Astrocyte (in vitro differentiated cells and primary cell): Measurements from ENCODE around the gene TMEM81. TPM values are rescaled to one million over a fixed set of nuclear protein-coding genes. Genes with fewer than 3 reads are reported as not detected.

Source experiments
- DNase-seq: peaks from one replicate; pipeline ENCODE4 v3.0.0-alpha.2; 2010; ENCODE audit warnings: low read depth
- FAIRE-seq: peaks from 2 replicates; lab custom pipeline; 2011; peaks lifted over from hg19 to GRCh38; lab: Jason Lieb, UNC
- H2AFZ ChIP-seq: 2 replicates; pipeline ENCODE4 v1.6.0; 2012; ENCODE audit warnings: low read depth, low read length, inconsistent platforms
- H3K27ac ChIP-seq: 2 replicates; pipeline ENCODE4 v1.5.1; 2011; ENCODE audit warnings: low read depth, low read length, inconsistent platforms
- H3K27me3 ChIP-seq: 2 replicates; pipeline ENCODE4 v1.6.0; 2011; ENCODE audit warnings: low read length, inconsistent platforms; ENCODE audit not compliant: insufficient read depth
- H3K36me3 ChIP-seq: 2 replicates; pipeline ENCODE4 v1.5.1; 2011; ENCODE audit warnings: low read length, inconsistent platforms; ENCODE audit not compliant: insufficient read depth
- H3K4me1 ChIP-seq: 2 replicates; pipeline ENCODE4 v1.5.1; 2011; ENCODE audit warnings: low read length, inconsistent platforms; ENCODE audit not compliant: insufficient read depth
- H3K4me2 ChIP-seq: 2 replicates; pipeline ENCODE4 v1.6.0; 2012; ENCODE audit warnings: low read length, inconsistent platforms
- H3K4me3 ChIP-seq: 2 replicates; pipeline ENCODE4 v1.5.1; 2011; ENCODE audit warnings: low read depth, mild to moderate bottlenecking, low read length, inconsistent platforms; ENCODE audit not compliant: insufficient read depth
- H3K79me2 ChIP-seq: 2 replicates; pipeline ENCODE4 v1.6.0; 2012; ENCODE audit warnings: mild to moderate bottlenecking, low read length, inconsistent platforms; ENCODE audit not compliant: insufficient read depth
- H3K9ac ChIP-seq: 2 replicates; pipeline ENCODE4 v1.6.0; 2012; ENCODE audit warnings: mild to moderate bottlenecking, low read length, inconsistent platforms
- H3K9me3 ChIP-seq: 2 replicates; pipeline ENCODE4 v1.5.1; 2012; ENCODE audit warnings: low read depth, mild to moderate bottlenecking, low read length, inconsistent platforms; ENCODE audit not compliant: insufficient read depth
- H4K20me1 ChIP-seq: 2 replicates; pipeline ENCODE4 v1.6.0; 2012; ENCODE audit warnings: low read length, inconsistent platforms; ENCODE audit not compliant: insufficient read depth
- H3K27ac Mint-ChIP-seq: one replicate; pipeline ENCODE4 v1.8.0; 2021; ENCODE audit warnings: mild to moderate bottlenecking, mixed read lengths; ENCODE audit not compliant: unreplicated experiment
- H3K27me3 Mint-ChIP-seq: one replicate; pipeline ENCODE4 v1.8.0; 2021; ENCODE audit warnings: low read depth, mixed read lengths; ENCODE audit not compliant: unreplicated experiment
- H3K36me3 Mint-ChIP-seq: one replicate; pipeline ENCODE4 v1.8.0; 2021; ENCODE audit warnings: low read depth, mixed read lengths; ENCODE audit not compliant: unreplicated experiment
- H3K4me1 Mint-ChIP-seq: one replicate; pipeline ENCODE4 v1.8.0; 2021; ENCODE audit warnings: low read depth, mixed read lengths; ENCODE audit not compliant: unreplicated experiment
- H3K4me3 Mint-ChIP-seq: one replicate; pipeline ENCODE4 v1.8.0; 2021; ENCODE audit warnings: mild to moderate bottlenecking, moderate library complexity, mixed read lengths; ENCODE audit not compliant: unreplicated experiment
- H3K9me3 Mint-ChIP-seq: one replicate; pipeline ENCODE4 v1.8.0; 2021; ENCODE audit warnings: mild to moderate bottlenecking, mixed read lengths; ENCODE audit not compliant: unreplicated experiment
- EZH2 ChIP-seq: IDR thresholded peaks from 2 replicates; pipeline ENCODE4 v1.6.1; 2012; ENCODE audit warnings: mild to moderate bottlenecking, low read length, inconsistent platforms; ENCODE audit not compliant: insufficient read depth
- total RNA-seq: library from RNA; stranded (reverse); gene quantifications from 2 replicates; pipeline ENCODE4 v1.2.1, GENCODE V29; 2021
- TF ChIP-seq, protein P1 (sequence below): IDR thresholded peaks from 2 replicates; pipeline ENCODE4 v1.5.1; 2011; ENCODE audit warnings: low read depth, mild to moderate bottlenecking, inconsistent platforms, low read length, moderate library complexity; ENCODE audit not compliant: insufficient read depth

TMEM81 gene
- total RNA-seq, 1 donor from 2014 or later: 4.8 TPM

DNA sequence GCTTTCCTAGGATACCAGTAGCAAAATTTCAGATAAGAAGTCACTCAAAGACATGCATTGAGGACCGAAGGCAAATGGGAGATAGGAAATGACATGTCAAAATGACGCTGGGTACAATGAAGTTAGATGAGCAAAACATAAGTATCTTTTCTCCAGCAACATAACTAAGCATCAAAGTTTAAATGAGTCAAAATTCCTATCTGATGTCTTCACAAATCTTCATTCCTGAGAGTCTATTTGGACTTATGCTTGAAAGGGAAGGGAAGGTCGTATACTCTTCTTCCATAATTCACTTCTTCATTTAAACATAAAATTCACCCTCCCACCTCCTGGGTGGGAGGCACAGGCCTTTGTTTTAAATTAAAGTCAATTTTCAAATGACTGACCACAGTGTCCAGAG lies 4.1 kb upstream of the TMEM81 start:
- DNase-seq (peak; percentile 30), FAIRE-seq (peak; percentile 23)
- H3K27ac ChIP-seq: no peak overlapping the region
- no peaks in the 10 kb centered on the region for H3K9me3 ChIP-seq
- H3K36me3 ChIP-seq: peaks cover 26% of the 10 kb centered on the region
- H4K20me1 ChIP-seq: no peaks in the 10 kb centered on the region
- no peak overlapping the region for H3K27ac Mint-ChIP-seq
- TF ChIP-seq, protein P1, sequence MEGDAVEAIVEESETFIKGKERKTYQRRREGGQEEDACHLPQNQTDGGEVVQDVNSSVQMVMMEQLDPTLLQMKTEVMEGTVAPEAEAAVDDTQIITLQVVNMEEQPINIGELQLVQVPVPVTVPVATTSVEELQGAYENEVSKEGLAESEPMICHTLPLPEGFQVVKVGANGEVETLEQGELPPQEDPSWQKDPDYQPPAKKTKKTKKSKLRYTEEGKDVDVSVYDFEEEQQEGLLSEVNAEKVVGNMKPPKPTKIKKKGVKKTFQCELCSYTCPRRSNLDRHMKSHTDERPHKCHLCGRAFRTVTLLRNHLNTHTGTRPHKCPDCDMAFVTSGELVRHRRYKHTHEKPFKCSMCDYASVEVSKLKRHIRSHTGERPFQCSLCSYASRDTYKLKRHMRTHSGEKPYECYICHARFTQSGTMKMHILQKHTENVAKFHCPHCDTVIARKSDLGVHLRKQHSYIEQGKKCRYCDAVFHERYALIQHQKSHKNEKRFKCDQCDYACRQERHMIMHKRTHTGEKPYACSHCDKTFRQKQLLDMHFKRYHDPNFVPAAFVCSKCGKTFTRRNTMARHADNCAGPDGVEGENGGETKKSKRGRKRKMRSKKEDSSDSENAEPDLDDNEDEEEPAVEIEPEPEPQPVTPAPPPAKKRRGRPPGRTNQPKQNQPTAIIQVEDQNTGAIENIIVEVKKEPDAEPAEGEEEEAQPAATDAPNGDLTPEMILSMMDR: no peak
- no peak for TF ChIP-seq EZH2
- H3K4me1 Mint-ChIP-seq: peaks cover 9% of the 10 kb centered on the region
- no peak overlapping the region for H3K4me2 ChIP-seq
- peaks cover 31% of the 10 kb centered on the region for H3K36me3 Mint-ChIP-seq
- H3K27me3 Mint-ChIP-seq: no peaks in the 10 kb centered on the region
- H3K4me1 ChIP-seq: no peaks in the 10 kb centered on the region
- H3K27me3 ChIP-seq: no peaks in the 10 kb centered on the region
- H3K9me3 Mint-ChIP-seq: no peaks in the 10 kb centered on the region
- no peak overlapping the region for H3K4me3 Mint-ChIP-seq
- H2AFZ ChIP-seq: no peak overlapping the region
- H3K79me2 ChIP-seq: no peaks in the 10 kb centered on the region
- no peak overlapping the region for H3K9ac ChIP-seq
- no peak overlapping the region for H3K4me3 ChIP-seq

DNA sequence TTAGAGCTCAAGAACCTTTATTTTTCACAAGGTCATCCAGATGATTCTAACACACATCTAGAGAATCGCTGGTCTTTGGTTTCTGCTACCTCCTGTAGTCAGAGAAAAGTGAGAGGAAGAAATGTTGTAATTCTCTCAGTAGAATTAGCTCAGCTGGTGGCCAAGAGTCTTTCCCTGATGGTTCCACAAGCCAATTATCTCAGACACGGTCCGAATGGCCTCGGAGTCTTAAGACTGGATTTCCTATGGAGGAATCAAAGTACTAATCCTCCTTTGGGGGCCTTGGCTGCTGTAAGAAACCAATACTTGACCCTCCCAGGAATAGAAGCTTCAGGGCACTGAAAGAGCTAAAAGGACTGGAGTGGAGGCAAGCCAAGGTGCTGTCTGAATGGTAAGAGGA lies 1.8 kb downstream of the TMEM81 start:
- no peaks in the 10 kb centered on the region for H3K27me3 ChIP-seq
- Mint-ChIP-seq H3K9me3 (no peaks in the 10 kb centered on the region), H3K27me3 (no peaks in the 10 kb centered on the region)

DNA sequence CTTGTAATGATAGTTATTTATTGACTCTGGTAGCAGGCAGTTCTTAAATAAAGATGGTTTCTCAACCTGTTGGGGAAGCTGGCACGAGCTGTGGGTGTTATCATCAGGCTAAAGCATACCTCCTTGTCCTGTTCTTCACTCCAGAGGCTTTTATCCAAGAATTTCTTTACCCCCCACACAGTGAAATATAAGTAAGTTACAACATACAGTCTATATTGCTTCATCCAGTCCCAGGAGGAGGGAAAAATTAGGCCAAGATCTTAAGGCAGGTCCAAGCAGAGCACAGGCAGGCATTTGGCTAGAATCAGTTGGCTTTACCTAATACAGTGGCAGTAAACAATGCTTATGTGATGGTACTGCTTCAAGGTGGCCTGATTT lies 6.3 kb downstream of the TMEM81 start:
- no peaks in the 10 kb centered on the region for H3K4me1 ChIP-seq
- H3K27me3 Mint-ChIP-seq: no peaks in the 10 kb centered on the region
- H3K27me3 ChIP-seq: no peaks in the 10 kb centered on the region
- no peaks in the 10 kb centered on the region for H4K20me1 ChIP-seq
- H3K36me3 ChIP-seq: peaks cover 2% of the 10 kb centered on the region
- FAIRE-seq (no peak), DNase-seq (no peak)
- H3K9ac ChIP-seq: no peak overlapping the region
- H3K4me2 ChIP-seq: no peak overlapping the region
- H3K27ac Mint-ChIP-seq: no peak overlapping the region
- H3K4me1 Mint-ChIP-seq: peaks cover 12% of the 10 kb centered on the region
- no peak overlapping the region for H3K4me3 ChIP-seq
- no peak overlapping the region for H3K4me3 Mint-ChIP-seq
- TF ChIP-seq EZH2: no peak
- TF ChIP-seq, protein P1: no peak
- H3K27ac ChIP-seq: no peak overlapping the region
- peaks cover 12% of the 10 kb centered on the region for H3K36me3 Mint-ChIP-seq
- H3K9me3 Mint-ChIP-seq: no peaks in the 10 kb centered on the region
- no peaks in the 10 kb centered on the region for H3K9me3 ChIP-seq
- H3K79me2 ChIP-seq: no peaks in the 10 kb centered on the region
- no peak overlapping the region for H2AFZ ChIP-seq

More for the DNA sequence above, 1.8 kb downstream of the TMEM81 start:
- Histone ChIP-seq H2AFZ (no peak overlapping the region), H3K9me3 (no peaks in the 10 kb centered on the region), H3K27ac (no peak overlapping the region), H3K4me3 (no peak overlapping the region), H3K79me2 (no peaks in the 10 kb centered on the region), H4K20me1 (no peaks in the 10 kb centered on the region), H3K9ac (no peak overlapping the region), H3K36me3 (peaks cover 16% of the 10 kb centered on the region), H3K4me1 (no peaks in the 10 kb centered on the region), H3K4me2 (no peak overlapping the region)
- H3K36me3 Mint-ChIP-seq: peaks cover 24% of the 10 kb centered on the region
- DNase-seq (no peak), FAIRE-seq (no peak)
- TF ChIP-seq, protein P1: no peak
- no peak for TF ChIP-seq EZH2
- H3K4me1 Mint-ChIP-seq: no peaks in the 10 kb centered on the region
- H3K27ac Mint-ChIP-seq: no peak overlapping the region
- no peak overlapping the region for H3K4me3 Mint-ChIP-seq
